ENCODE measurements around the gene BFSP1. TPM values are rescaled to one million over a fixed set of nuclear protein-coding genes. Genes with fewer than 3 reads are reported as not detected.

BFSP1 gene
- total RNA-seq, 2 donors from 2014 or later = 0.23 to 1.2 TPM

GRCh38 chr20:17452441-17452840 is 78.7 kb downstream of the BFSP1 start:
- Mint-ChIP-seq H3K4me1 (ENCODE audit: low read depth) (no peaks in the 10 kb centered on the region), H3K9me3 (no peaks in the 10 kb centered on the region), H3K36me3 (ENCODE audit: insufficient read depth in 2 of 2) (no peaks in the 10 kb centered on the region), H3K27me3 (ENCODE audit: low read depth) (peaks cover 24% of the 10 kb centered on the region), H3K27ac (no peak overlapping the region), H3K4me3 (no peak overlapping the region)
- DNase-seq = no peak
- ATAC-seq (replicated peaks in 1 of 2) = no peak

- H3K4me1 Mint-ChIP-seq (ENCODE audit: low read depth) = no peaks in the 10 kb centered on the region
- no peak overlapping the region for H3K4me3 Mint-ChIP-seq
- ATAC-seq (replicated peaks in 1 of 2) (no peak), DNase-seq (no peak)
- H3K27me3 Mint-ChIP-seq (ENCODE audit: low read depth) = peaks cover 23% of the 10 kb centered on the region
- no peaks in the 10 kb centered on the region for H3K9me3 Mint-ChIP-seq
- H3K36me3 Mint-ChIP-seq (ENCODE audit: insufficient read depth in 2 of 2) = no peaks in the 10 kb centered on the region
- H3K27ac Mint-ChIP-seq = no peak overlapping the region
These were observed 82.1 kb downstream of the BFSP1 start for GRCh38 chr20:17449031-17449430.

GRCh38 chr20:17448071-17448470 is 83.1 kb downstream of the BFSP1 start:
- H3K4me1 Mint-ChIP-seq (ENCODE audit: low read depth) = no peaks in the 10 kb centered on the region
- no peaks in the 10 kb centered on the region for H3K36me3 Mint-ChIP-seq (ENCODE audit: insufficient read depth in 2 of 2)
- no peak for ATAC-seq (replicated peaks in 1 of 2)
- H3K4me3 Mint-ChIP-seq = no peak overlapping the region
- peaks cover 30% of the 10 kb centered on the region for H3K27me3 Mint-ChIP-seq (ENCODE audit: low read depth)
- no peaks in the 10 kb centered on the region for H3K9me3 Mint-ChIP-seq
- no peak overlapping the region for H3K27ac Mint-ChIP-seq
- DNase-seq = no peak

- Mint-ChIP-seq H3K9me3 (peaks cover 0 to 4% of the 10 kb centered on the region in 2 donors), H3K4me1 (ENCODE audit: low read depth) (no peaks in the 10 kb centered on the region), H3K27me3 (ENCODE audit: low read depth) (peaks cover 37% of the 10 kb centered on the region), H3K27ac (no peak overlapping the region), H3K4me3 (no peak overlapping the region), H3K36me3 (ENCODE audit: insufficient read depth in 2 of 2) (no peaks in the 10 kb centered on the region)
- no peak for ATAC-seq (replicated peaks in 1 of 2)
- no peak for DNase-seq
These were observed 85.0 kb downstream of the BFSP1 start for GRCh38 chr20:17446171-17446570.

GRCh38 chr20:17445543-17445942 is 85.6 kb downstream of the BFSP1 start:
- peaks cover 35% of the 10 kb centered on the region for H3K27me3 Mint-ChIP-seq (ENCODE audit: low read depth)
- ATAC-seq (replicated peaks in 1 of 2) (no peak), DNase-seq (no peak)
- no peak overlapping the region for H3K27ac Mint-ChIP-seq
- peaks cover 0 to 4% of the 10 kb centered on the region in 2 donors for H3K9me3 Mint-ChIP-seq
- no peaks in the 10 kb centered on the region for H3K4me1 Mint-ChIP-seq (ENCODE audit: low read depth)
- no peaks in the 10 kb centered on the region for H3K36me3 Mint-ChIP-seq (ENCODE audit: insufficient read depth in 2 of 2)
- H3K4me3 Mint-ChIP-seq = no peak overlapping the region

- Mint-ChIP-seq H3K9me3 (peaks cover 0 to 4% of the 10 kb centered on the region in 2 donors), H3K27me3 (ENCODE audit: low read depth) (peaks cover 35% of the 10 kb centered on the region), H3K36me3 (ENCODE audit: insufficient read depth in 2 of 2) (no peaks in the 10 kb centered on the region), H3K4me1 (ENCODE audit: low read depth) (no peaks in the 10 kb centered on the region), H3K27ac (no peak overlapping the region), H3K4me3 (no peak overlapping the region)
- ATAC-seq (replicated peaks in 1 of 2) (no peak), DNase-seq (no peak)
These were observed 87.1 kb downstream of the BFSP1 start for GRCh38 chr20:17444091-17444490.

Other genes starting within 250 kb of the BFSP1 start
- 10 to 100 TPM; 62.8 to 70.4 TPM for gene DSTN, start 38.7 kb upstream of the BFSP1 start, total RNA-seq
- gene RRBP1, start 150.9 kb upstream of the BFSP1 start, total RNA-seq = 10 to 100 TPM; 17.1 to 25.7 TPM
- gene BANF2, start 168.6 kb upstream of the BFSP1 start, total RNA-seq = not detected